DOHH2 (cell line): Measurements from ENCODE around the gene RRAGA.
"Not testable (repeated sequence)": the region's sequence is repeated elsewhere in the genome, so short reads cannot be mapped to it uniquely, and the experiment has no call there.

Experiments
- H3F3A ChIP-seq: fragments of 200-600 bp; sonication (generic), shearing (Covaris generic); 2 replicates; pipeline ENCODE4 v1.6.0; 2016; ENCODE audit warnings: antibody characterized with exemption, mild to moderate bottlenecking; ENCODE audit not compliant: control insufficient read depth, insufficient read depth
- H3K27ac ChIP-seq: fragments of 200-600 bp; sonication (generic); 2 replicates; pipeline ENCODE4 v1.5.1; 2014; ENCODE audit warnings: low read depth, mild to moderate bottlenecking, low read length, moderate library complexity
- H3K27me3 ChIP-seq: fragments of 200-600 bp; sonication (generic); 2 replicates; pipeline ENCODE4 v1.6.1; 2014; ENCODE audit warnings: mild to moderate bottlenecking, low read length, mixed read lengths; ENCODE audit not compliant: control insufficient read depth
- H3K36me3 ChIP-seq: fragments of 200-600 bp; sonication (generic); 2 replicates; pipeline ENCODE4 v1.6.1; 2014; ENCODE audit warnings: mild to moderate bottlenecking, low read length, moderate library complexity, mixed read lengths; ENCODE audit not compliant: control insufficient read depth
- H3K4me1 ChIP-seq: fragments of 200-600 bp; sonication (generic); 2 replicates; pipeline ENCODE4 v1.6.1; 2014; ENCODE audit warnings: mild to moderate bottlenecking, low read length, mixed read lengths; ENCODE audit not compliant: control insufficient read depth
- H3K4me2 ChIP-seq: fragments of 200-600 bp; sonication (generic); 2 replicates; pipeline ENCODE4 v1.6.0; 2014; ENCODE audit warnings: mild to moderate bottlenecking, low read length, moderate library complexity
- H3K4me3 ChIP-seq: fragments of 200-600 bp; sonication (generic); 2 replicates; pipeline ENCODE4 v1.5.1; 2014; ENCODE audit warnings: mild to moderate bottlenecking, low read length, mixed read lengths
- H3K79me2 ChIP-seq: fragments of 200-600 bp; sonication (generic); 2 replicates; pipeline ENCODE4 v1.6.1; 2014; ENCODE audit warnings: mild to moderate bottlenecking, low read length, mixed read lengths; ENCODE audit not compliant: control insufficient read depth
- H3K9me2 ChIP-seq: fragments of 200-600 bp; sonication (generic); replicated peaks from 2 replicates; pipeline ENCODE4 v1.6.1; 2014; ENCODE audit warnings: mild to moderate bottlenecking, low read length, mixed read lengths; ENCODE audit not compliant: control insufficient read depth
- H3K9me3 ChIP-seq: fragments of 200-600 bp; sonication (generic); 2 replicates; pipeline ENCODE4 v1.6.1; 2014; ENCODE audit warnings: antibody characterized with exemption, low read length, mixed read lengths; ENCODE audit not compliant: control insufficient read depth, insufficient read depth
- H4K20me1 ChIP-seq: fragments of 200-600 bp; sonication (generic); 2 replicates; pipeline ENCODE4 v1.6.0; 2014; ENCODE audit warnings: low read depth, mild to moderate bottlenecking, antibody characterized with exemption, low read length, moderate library complexity; ENCODE audit not compliant: control insufficient read depth, insufficient read depth
- EZH2phosphoT487 ChIP-seq: fragments of 200-600 bp; sonication (generic); IDR thresholded peaks from 2 replicates; pipeline ENCODE4 v1.6.1; 2017; ENCODE audit warnings: borderline replicate concordance, mild to moderate bottlenecking, antibody characterized with exemption, low read length, moderate library complexity, mixed read lengths
- TF ChIP-seq, protein P1 (sequence below): fragments of 200-600 bp; sonication (generic); IDR thresholded peaks from one replicate; pipeline ENCODE4 v1.5.1; 2014; ENCODE audit warnings: antibody characterized with exemption, mild to moderate bottlenecking, low read depth, low read length; ENCODE audit not compliant: poor library complexity, severe bottlenecking

RRAGA gene

DNA sequence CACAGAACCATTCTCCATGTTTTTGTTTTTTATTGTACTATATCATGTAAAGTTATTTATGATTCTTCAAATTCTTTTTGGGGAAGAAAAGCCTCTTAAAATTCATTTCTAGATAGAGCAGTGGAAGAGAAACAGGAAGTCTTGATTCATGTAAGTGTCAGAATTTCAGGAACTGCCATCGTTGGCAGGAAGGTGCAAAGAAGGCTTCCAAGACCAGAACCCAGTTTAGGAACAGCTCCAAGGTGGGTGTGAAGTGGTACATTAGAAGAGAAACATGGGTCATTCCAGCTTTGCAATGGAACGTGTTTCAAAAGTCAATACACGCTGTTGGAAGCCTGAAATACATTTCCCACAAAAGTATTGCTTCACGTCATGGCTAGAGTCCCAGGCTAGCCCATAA lies 31.0 kb upstream of the RRAGA start:
- H3K4me2 ChIP-seq = no peak overlapping the region

DNA sequence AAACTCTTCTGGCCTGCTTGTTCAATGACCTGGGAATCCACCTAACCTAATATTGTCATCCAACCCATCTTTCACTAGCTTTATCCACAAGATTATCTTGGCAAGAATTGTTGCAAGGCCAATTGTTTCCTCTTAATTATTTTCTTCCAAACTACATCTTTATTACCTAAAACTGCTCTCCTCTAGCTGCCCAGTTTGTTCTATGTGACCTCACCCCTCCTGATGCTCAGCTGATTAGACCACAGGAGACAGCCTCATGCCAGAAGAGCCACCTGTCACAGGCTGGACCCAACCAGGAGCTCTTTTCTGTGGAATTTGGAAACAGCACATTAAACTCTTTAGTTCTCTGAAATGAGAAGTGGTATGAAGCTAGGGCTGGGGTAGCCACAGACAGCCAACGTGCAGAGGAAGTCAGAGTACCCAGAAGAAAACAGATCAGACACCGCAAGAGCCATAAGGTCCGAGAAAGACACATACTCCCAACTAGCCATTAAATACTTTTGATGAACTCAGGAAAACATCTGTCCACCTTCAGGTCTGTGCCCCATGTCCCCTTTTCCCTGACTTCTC lies 28.3 kb upstream of the RRAGA start:
- H3K4me2 ChIP-seq = no peak overlapping the region
- no peak overlapping the region for H3K4me3 ChIP-seq
- no peaks in the 10 kb centered on the region for H4K20me1 ChIP-seq
- H3F3A ChIP-seq = no peaks in the 10 kb centered on the region
- no peaks in the 10 kb centered on the region for H3K9me3 ChIP-seq
- TF ChIP-seq EZH2phosphoT487 = no peak
- TF ChIP-seq, protein P1, sequence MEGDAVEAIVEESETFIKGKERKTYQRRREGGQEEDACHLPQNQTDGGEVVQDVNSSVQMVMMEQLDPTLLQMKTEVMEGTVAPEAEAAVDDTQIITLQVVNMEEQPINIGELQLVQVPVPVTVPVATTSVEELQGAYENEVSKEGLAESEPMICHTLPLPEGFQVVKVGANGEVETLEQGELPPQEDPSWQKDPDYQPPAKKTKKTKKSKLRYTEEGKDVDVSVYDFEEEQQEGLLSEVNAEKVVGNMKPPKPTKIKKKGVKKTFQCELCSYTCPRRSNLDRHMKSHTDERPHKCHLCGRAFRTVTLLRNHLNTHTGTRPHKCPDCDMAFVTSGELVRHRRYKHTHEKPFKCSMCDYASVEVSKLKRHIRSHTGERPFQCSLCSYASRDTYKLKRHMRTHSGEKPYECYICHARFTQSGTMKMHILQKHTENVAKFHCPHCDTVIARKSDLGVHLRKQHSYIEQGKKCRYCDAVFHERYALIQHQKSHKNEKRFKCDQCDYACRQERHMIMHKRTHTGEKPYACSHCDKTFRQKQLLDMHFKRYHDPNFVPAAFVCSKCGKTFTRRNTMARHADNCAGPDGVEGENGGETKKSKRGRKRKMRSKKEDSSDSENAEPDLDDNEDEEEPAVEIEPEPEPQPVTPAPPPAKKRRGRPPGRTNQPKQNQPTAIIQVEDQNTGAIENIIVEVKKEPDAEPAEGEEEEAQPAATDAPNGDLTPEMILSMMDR = no peak
- H3K27ac ChIP-seq = no peak overlapping the region
- no peaks in the 10 kb centered on the region for H3K9me2 ChIP-seq
- H3K27me3 ChIP-seq = no peaks in the 10 kb centered on the region
- H3K4me1 ChIP-seq = no peaks in the 10 kb centered on the region
- H3K79me2 ChIP-seq = no peaks in the 10 kb centered on the region
- H3K36me3 ChIP-seq = no peaks in the 10 kb centered on the region

More for the DNA sequence above, 31.0 kb upstream of the RRAGA start:
- H3K79me2 ChIP-seq = no peaks in the 10 kb centered on the region
- no peaks in the 10 kb centered on the region for H3K9me2 ChIP-seq
- no peaks in the 10 kb centered on the region for H3F3A ChIP-seq
- no peaks in the 10 kb centered on the region for H3K27me3 ChIP-seq
- H3K4me3 ChIP-seq = no peak overlapping the region
- H3K9me3 ChIP-seq = no peaks in the 10 kb centered on the region
- H4K20me1 ChIP-seq = no peaks in the 10 kb centered on the region
- H3K36me3 ChIP-seq = no peaks in the 10 kb centered on the region
- no peak for TF ChIP-seq EZH2phosphoT487
- TF ChIP-seq, protein P1 = no peak
- no peak overlapping the region for H3K27ac ChIP-seq
- no peaks in the 10 kb centered on the region for H3K4me1 ChIP-seq

DNA sequence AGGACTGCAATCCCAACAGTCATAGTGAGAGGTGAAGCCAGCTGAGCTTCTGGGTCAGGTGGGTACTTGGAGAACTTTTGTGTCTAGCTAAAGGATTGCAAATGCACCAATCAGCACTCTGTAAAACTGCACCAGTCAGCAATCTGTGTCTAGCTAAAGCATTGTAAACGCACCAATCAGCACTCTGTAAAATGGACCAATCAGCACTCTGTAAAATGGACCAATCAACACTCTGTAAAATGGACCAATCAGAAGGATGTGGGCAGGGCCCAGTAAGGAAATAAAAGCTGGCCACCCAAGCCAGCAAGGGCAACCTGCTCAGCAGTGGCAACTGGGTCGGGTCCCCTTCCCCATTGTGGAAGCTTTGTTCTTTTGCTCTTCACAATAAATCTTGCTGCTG lies 27.6 kb upstream of the RRAGA start:
- H3K36me3 ChIP-seq, H3K27me3 ChIP-seq, H3K9me3 ChIP-seq, H3K4me3 ChIP-seq, H3K4me1 ChIP-seq, H3K79me2 ChIP-seq, H4K20me1 ChIP-seq, H3F3A ChIP-seq, H3K9me2 ChIP-seq, H3K27ac ChIP-seq, H3K4me2 ChIP-seq: not testable (repeated sequence)

DNA sequence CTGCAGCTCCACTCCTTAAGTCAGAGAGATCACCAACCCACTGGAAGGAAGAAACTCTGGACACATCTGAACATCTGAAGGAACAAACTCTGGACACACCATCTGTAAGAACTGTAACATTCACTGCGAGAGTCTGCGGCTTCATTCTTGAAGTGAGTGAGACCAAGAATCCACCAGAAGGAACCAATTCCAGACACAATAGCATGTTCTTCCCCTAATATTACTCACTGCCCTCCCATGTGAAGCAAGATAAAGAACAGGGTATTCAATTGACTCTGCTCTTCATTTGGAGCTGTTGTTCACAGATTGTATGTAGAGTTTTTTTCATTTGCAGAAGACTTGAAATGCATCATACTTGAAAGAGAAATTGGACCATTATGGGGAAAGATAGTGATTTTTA lies 27.0 kb upstream of the RRAGA start:
- H3K27ac ChIP-seq = no peak overlapping the region
- H3K36me3 ChIP-seq = no peaks in the 10 kb centered on the region
- no peaks in the 10 kb centered on the region for H3K4me1 ChIP-seq
- no peaks in the 10 kb centered on the region for H3K9me3 ChIP-seq
- H3K27me3 ChIP-seq = no peaks in the 10 kb centered on the region
- no peak for TF ChIP-seq EZH2phosphoT487
- TF ChIP-seq, protein P1 = no peak
- no peaks in the 10 kb centered on the region for H3K9me2 ChIP-seq
- H4K20me1 ChIP-seq = no peaks in the 10 kb centered on the region
- no peak overlapping the region for H3K4me3 ChIP-seq
- H3F3A ChIP-seq = no peaks in the 10 kb centered on the region
- H3K4me2 ChIP-seq = no peak overlapping the region
- no peaks in the 10 kb centered on the region for H3K79me2 ChIP-seq
